ES-I3 (cell line): ENCODE results near the gene COLEC12.
A peak's percentile ranks its signal among the peaks of the same experiment; 100 is the strongest.

Experiments used
- H3K36me3 ChIP-seq: 2 replicates; pipeline ENCODE4 v1.6.1; 2013; ENCODE audit warnings: mild to moderate bottlenecking, low read length, control low read depth, moderate library complexity; ENCODE audit not compliant: insufficient read depth
- H3K4me1 ChIP-seq: 2 replicates; pipeline ENCODE4 v1.6.1; 2013; ENCODE audit warnings: mild to moderate bottlenecking, control low read depth, low read length; ENCODE audit not compliant: insufficient read depth
- H3K9ac ChIP-seq: 2 replicates; pipeline ENCODE4 v1.6.1; 2013; ENCODE audit warnings: low read depth, mild to moderate bottlenecking, low read length, moderate library complexity
- H3K9me3 ChIP-seq: 2 replicates; pipeline ENCODE4 v1.6.1; 2013; ENCODE audit warnings: mild to moderate bottlenecking, low read length, moderate library complexity; ENCODE audit not compliant: control insufficient read depth, insufficient read depth

COLEC12 gene

DNA sequence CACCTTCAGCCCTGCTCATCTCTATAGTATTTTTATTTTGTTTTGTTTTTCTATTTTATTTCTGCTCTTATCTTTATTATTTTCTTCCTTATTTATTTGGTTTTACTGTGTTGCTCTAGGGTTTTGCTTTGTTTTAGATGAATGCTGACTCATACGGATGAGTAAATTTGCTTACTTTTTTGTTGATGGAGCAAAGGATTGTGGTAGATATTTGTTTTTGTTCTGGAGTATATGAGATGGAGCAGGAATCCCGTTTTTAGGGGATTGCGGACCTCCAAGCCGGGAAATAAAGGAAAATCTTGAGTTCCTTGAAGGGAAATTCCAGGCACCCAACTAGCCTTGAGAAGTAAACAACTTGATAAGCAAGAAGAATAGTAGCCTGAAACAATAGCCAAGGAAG is 15.3 kb upstream of the COLEC12 start:
- H3K9me3 ChIP-seq: peaks cover 6% of the 10 kb centered on the region
- H3K36me3 ChIP-seq: no peaks in the 10 kb centered on the region
- H3K4me1 ChIP-seq: no peaks in the 10 kb centered on the region
- H3K9ac ChIP-seq: no peak overlapping the region

DNA sequence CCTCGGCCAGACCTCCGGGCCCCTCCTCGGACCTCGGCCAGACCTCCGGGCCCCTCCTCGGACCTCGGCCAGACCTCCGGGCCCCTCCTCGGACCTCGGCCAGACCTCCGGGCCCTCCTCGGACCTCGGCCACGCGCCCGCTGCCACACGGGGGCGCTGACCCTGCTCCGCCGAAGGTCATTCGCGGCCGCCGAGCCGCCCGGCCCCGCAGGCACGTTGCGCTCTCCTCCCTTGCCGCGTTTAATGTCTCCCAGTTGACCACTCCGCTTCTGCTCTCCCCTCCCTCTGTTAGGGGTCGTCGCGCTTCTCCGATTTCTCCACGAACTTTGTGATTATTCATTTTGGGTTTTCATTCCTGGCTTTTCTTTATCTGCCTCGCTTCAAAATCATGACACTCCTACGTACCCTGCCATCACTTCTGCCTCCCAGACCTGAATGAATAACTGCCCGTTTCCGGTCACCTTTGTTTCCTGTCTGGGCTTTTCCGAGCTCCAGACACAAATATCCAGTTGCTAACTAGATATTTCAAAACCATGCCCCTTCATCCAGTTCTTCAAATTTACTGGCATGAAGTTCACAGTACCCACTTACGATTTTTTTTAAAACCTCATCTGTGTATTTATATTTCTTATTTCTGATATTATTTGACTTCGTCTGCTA is 14.8 kb upstream of the COLEC12 start:
- Histone ChIP-seq H3K36me3 (no peaks in the 10 kb centered on the region), H3K4me1 (no peaks in the 10 kb centered on the region), H3K9ac (no peak overlapping the region), H3K9me3 (peaks cover 6% of the 10 kb centered on the region)

DNA sequence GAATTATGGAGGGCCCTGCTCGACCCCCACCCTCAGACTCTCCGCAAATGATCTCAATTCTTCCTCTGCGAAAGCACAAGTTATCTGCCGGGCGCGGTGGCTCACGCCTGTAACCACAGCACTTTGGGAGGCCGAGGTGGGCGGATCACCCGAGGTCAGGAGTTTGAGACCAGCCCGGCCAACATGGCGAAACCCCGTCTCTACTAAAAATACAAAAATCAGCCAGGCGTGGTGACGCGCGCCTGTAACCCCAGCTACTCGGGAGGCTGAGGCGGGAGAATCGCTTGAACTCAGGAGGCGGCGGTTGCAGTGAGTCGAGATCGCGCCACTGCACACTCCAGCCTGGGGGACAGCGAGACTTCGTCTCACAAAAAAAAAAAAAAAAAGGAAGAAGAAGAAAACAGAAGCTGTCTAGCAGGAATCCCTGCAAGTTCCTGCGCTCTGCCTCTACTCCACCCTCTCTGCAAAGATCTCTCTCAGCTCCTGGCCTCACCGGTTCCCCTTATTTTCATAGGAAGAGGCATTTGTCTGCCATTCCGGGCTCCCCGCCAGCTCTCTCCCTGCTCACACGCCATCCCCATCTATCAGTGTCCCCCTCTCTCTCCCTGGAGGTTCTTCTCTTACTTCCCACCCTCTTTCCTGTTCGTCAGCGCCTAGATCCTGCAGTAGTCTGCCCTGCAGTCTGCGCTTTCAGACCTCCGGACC is 13.5 kb upstream of the COLEC12 start:
- H3K4me1 ChIP-seq: no peaks in the 10 kb centered on the region
- no peaks in the 10 kb centered on the region for H3K36me3 ChIP-seq
- peaks cover 6% of the 10 kb centered on the region for H3K9me3 ChIP-seq
- no peak overlapping the region for H3K9ac ChIP-seq

DNA sequence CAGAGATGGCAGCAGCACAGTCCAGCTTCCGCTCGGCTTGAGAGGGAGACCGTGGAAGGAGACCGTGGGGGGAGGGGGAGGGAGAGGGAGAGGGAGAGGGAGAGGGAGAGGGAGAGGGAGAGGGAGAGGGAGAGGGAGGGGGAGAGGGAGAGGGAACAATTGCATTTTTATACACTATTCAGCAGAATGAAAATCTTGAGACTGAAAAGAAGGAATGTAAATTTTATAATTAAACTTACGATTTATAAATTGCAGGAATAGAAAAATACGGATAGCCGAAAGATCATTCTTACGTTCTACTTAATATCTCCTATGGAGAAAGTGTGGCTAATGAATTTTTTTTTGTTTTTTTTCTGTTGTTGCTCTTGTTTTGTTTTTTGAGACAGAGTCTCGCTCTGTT is 12.5 kb upstream of the COLEC12 start:
- H3K9ac ChIP-seq: no peak overlapping the region
- H3K9me3 ChIP-seq: peaks cover 6% of the 10 kb centered on the region
- H3K4me1 ChIP-seq: no peaks in the 10 kb centered on the region
- no peaks in the 10 kb centered on the region for H3K36me3 ChIP-seq

DNA sequence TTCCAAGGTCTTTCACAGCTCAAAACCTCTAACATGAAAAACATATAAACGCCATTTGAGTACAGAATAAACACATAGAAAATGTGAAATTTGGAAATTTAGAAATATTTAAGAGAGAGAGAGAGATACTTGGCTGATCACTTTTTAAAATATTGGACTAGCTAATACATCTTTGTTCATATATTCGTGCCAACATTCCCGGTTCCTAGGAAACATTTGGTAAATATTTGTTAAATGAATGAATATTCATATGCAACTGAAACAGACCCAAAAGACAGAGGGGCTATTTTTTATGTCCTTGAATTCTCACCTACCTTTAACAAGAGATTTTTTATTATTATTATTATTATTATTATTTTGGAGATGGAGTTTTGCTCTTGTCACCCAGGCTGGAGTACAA is 8.3 kb upstream of the COLEC12 start:
- Histone ChIP-seq H3K4me1 (no peaks in the 10 kb centered on the region), H3K9me3 (no peaks in the 10 kb centered on the region; the same call in 1 of the 2 replicates), H3K36me3 (no peaks in the 10 kb centered on the region), H3K9ac (no peak overlapping the region)

DNA sequence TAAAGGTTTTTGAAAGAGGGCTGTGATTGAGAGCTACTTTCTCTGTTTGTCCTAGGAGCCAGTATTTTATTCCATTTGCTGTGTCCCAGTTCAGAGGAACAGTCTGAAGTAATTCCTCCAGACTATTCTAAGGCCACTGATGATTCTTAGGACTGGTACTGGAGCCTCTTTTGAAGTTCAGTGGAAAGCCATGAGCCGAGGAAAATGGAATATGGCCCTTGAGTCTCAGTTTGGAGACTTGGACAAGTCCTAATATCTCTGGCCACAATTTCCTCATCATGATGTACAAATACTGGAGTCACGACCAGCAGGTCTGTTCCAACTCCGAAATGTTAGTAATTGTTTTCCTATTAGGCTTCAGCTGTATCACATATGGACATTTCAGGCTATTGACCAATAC is 7.1 kb upstream of the COLEC12 start:
- Histone ChIP-seq H3K4me1 (no peaks in the 10 kb centered on the region), H3K9me3 (no peaks in the 10 kb centered on the region; the same call in 1 of the 2 replicates), H3K9ac (no peak overlapping the region), H3K36me3 (no peaks in the 10 kb centered on the region)

DNA sequence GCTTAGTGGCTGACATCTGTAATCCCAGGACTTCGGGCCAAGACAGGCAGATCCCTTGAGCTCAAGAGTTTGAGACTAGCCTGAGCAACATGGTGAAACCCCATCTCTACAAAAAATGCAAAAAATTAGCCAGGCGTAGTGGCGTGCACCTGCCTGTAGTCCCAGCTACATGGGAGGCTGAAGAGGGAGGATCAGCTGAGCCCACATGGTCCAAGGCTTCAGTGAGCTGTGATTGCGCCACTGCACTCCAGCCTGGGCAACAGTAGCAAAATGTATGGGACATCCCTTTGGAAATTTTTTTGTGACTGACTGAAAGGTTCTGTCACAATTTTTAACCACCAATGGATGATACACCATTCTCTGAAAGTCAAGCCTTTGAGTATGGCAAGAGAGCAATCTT is 6.3 kb upstream of the COLEC12 start:
- Histone ChIP-seq H3K9me3 (no peaks in the 10 kb centered on the region; the same call in 1 of the 2 replicates), H3K4me1 (no peaks in the 10 kb centered on the region), H3K36me3 (no peaks in the 10 kb centered on the region), H3K9ac (no peak overlapping the region)

DNA sequence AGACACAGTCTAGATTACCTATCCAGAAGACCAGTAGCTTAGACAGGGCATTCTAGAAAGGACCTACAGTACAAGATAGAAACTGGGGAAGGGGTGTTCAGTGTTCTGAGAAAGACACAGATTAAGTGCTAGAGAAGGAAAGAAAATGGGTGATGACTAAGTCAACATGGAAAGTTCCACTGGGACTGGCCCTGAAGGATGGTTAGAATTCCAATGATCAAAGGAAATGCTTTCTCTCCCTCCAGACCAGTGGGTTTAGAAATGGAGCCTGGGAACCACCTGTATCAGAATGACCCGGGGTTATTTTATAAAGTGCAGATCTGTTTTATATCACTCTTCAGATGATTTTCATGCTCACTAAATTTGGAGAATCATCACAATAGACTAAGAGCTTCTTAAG is 5.8 kb upstream of the COLEC12 start:
- no peaks in the 10 kb centered on the region for H3K4me1 ChIP-seq
- H3K9me3 ChIP-seq: no peaks in the 10 kb centered on the region
- no peak overlapping the region for H3K9ac ChIP-seq
- H3K36me3 ChIP-seq: no peaks in the 10 kb centered on the region

DNA sequence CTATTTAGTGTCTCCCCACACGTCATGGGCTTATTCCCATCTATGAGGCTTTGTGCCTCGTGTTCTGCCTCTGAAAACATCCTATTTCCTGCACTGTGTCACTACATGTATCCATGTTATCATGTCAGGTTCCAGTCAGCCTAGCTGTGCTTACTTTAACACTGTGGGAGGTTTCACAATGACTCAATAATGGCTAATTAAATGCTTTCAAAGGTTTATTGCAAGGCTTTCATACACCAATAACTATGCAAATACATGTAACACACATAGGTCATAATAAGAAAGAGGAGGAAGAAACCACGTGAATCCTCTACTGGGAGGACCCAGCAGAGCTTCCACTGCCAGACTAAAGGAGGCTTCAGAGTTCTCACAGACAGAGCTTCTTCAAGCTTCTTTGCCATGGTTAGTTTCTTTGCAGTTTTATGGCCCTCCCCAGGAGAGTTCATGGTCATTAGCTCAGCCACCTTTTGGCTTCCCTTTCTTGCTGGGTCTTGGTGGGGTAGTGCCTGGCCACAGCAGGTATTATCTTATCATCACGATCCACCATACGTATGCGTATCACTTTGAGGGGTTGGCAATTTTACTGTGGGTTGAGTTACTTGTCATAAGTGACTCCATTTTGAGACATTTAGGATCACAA is 5.1 kb upstream of the COLEC12 start:
- no peaks in the 10 kb centered on the region for H3K36me3 ChIP-seq
- H3K9ac ChIP-seq: no peak overlapping the region
- no peaks in the 10 kb centered on the region for H3K4me1 ChIP-seq
- H3K9me3 ChIP-seq: no peaks in the 10 kb centered on the region

DNA sequence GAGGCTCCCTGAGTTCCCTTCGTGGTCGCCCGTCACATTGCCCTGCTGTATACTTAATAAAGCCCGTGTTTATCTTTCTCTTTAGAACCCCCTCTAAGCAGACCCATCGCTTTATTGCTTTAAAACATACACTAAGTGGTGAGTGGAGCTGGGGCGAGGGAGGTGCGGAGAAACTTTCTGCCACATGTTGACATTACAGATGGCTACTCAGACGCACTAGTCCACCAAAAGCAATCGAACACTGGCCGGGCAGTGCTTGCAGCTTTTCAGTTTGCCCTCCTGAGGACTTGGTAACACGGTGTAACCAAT is 859 bp upstream of the COLEC12 start:
- Histone ChIP-seq H3K36me3 (no peaks in the 10 kb centered on the region), H3K4me1 (no peaks in the 10 kb centered on the region; the same call in 1 of the 2 replicates), H3K9ac (peak overlapping the region; percentile 81), H3K9me3 (no peaks in the 10 kb centered on the region)

DNA sequence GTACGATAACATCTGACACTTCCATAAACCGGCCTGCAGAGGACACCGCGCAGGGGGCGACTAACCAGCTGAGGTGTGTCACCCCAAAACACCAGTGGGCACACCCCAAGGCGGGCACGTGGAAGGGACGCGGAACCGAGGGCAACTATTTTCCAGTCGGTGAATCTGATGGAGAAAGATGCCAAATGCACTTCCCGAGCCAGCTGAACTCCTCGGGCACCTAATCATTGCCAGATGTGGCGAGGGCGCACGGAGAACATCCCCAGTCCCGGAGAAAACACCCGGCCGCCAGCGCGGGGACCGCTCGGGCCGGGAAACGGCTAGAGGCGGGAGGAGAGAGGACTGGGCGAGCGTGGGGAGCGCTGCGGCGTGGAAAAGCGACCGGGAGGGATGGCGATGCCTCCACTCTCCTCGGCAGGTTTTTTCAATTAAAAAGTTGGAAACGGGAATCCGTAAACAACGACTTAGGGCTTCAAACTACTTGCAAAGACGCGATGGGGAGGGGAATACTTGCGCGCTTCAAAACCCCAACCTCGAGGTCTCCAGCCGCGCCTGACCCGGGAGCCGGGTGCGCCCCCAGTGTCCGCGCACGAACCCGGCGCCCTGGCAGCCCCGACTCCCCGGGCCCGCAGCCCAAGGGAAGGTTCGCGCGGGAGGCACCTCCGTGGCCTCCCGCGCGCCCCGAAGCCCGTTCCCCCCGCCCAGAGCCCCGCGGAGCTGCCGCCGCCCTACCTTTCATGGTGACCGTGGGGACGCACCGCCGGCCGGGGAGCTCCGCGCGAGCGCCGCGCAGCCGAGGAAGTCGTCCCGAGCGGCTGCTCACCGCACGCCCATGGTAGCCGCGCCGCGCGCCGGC is 497 bp downstream of the COLEC12 start:
- Histone ChIP-seq H3K9me3 (no peaks in the 10 kb centered on the region), H3K9ac (peak overlapping the region; percentile 81), H3K36me3 (no peaks in the 10 kb centered on the region), H3K4me1 (no peaks in the 10 kb centered on the region; the same call in 1 of the 2 replicates)

DNA sequence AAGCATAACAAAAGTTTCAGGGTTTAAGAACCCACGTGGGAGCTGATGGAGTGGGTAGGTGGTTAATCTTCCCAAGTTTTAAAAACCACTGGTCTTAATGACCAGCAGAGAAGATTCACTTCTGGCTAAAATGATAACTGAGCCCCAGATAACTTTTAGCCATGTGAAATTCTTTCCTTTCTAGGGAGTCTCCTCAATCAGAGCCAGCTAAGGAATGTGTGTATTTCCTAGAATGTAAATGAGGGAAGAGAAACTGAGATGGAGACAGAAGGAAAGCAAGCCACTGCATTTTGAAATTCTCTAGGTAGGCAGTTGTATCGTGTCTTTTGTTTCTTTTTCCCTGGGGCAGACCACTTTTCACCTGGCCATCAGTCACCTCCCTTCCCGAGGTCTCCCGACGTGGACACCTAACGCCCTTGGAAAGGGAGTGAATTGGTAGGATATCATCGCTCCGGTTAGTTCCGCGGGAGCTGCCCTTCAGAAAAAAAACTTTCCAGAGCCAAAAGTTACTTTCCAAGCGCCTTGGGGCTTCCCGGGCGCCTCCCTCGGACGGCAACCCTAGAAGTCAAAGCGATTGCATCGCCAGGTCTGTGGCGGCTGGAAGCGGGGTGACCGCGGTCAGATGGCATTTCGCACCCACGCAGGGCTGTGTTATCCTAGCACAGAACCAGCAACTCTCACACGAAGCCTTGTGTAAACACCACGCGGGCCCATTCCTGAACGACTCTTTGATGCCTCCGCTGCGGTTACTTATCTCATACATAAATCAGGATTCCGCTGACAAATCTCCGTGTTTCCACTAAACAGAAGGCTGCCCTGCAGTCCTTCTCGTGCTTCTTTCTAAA is 1.3 kb downstream of the COLEC12 start:
- Histone ChIP-seq H3K9me3 (no peaks in the 10 kb centered on the region), H3K36me3 (no peaks in the 10 kb centered on the region), H3K4me1 (peaks cover 2% of the 10 kb centered on the region), H3K9ac (peak overlapping the region; percentile 81)

DNA sequence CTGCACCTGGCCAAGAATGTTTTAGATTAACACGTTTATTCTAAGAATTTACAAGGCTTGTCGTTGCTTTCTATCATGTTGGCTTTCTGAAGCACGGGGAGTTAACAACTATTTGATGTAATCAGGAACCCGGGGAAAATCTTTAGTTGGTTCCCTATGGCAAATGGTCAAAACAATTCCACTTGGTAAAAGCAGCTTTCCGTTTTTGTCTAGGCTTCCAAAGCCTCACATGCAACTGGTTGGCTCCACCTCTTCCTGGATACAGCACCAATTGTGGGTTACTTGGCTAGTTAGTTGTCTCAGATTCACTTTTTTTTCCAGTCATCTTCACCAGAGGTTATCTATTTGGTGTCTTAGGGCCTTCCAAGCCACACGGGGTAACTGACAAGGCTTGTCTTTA is 2.8 kb downstream of the COLEC12 start:
- Histone ChIP-seq H3K4me1 (peaks cover 5% of the 10 kb centered on the region), H3K36me3 (no peaks in the 10 kb centered on the region), H3K9me3 (no peaks in the 10 kb centered on the region), H3K9ac (no peak overlapping the region)

DNA sequence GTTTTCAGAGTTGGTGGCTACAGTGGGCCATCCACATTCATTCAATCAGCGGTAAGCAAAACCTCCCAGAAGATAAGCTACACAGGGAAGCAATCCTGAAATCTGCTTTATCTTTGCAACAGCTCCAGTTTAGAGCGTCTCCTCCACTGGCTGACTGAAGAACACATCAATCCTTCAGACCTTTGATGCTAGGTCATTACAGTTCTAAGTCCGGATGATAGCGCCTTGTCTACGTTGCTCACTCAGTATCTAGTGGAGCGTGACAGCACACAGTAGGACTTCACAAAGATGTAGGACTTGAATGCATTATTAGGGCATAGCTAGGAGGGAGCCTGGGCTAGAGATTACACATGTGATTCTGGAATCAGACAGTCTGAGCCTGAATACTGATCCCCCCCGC is 5.0 kb downstream of the COLEC12 start:
- no peak overlapping the region for H3K9ac ChIP-seq
- no peaks in the 10 kb centered on the region for H3K9me3 ChIP-seq
- no peaks in the 10 kb centered on the region for H3K36me3 ChIP-seq
- H3K4me1 ChIP-seq: peaks cover 5% of the 10 kb centered on the region
